Activated naive CD4-positive, alpha-beta T cell treated with anti-CD3 and anti-CD28 coated beads, Interleukin-2, amount 10 ng/mL, durations not matched to agents 7 days and 5 days (primary cell): ENCODE data around the gene DDR2.

ENCODE experiments used
- CTCF ChIA-PET: fragments of 350-600 bp; sonication (Branson Sonifier 250); formaldehyde crosslinking; loops from one replicate; lab custom pipeline; 2021; ENCODE audit warnings: antibody characterized with exemption; lab: Charles Lee
- DNase-seq: peaks from one replicate; pipeline ENCODE4 v3.0.0-alpha.2; 2020
- H3K27ac Mint-ChIP-seq: one replicate; pipeline ENCODE4 v1.8.0; 2021; ENCODE audit warnings: mild to moderate bottlenecking, moderate library complexity, mixed read lengths
- H3K27me3 Mint-ChIP-seq: one replicate; pipeline ENCODE4 v1.8.0; 2021; ENCODE audit warnings: mild to moderate bottlenecking, mixed read lengths
- H3K36me3 Mint-ChIP-seq: one replicate; pipeline ENCODE4 v1.8.0; 2021; ENCODE audit warnings: mixed read lengths
- H3K4me1 Mint-ChIP-seq: one replicate; pipeline ENCODE4 v1.8.0; 2021; ENCODE audit warnings: mixed read lengths
- H3K4me3 Mint-ChIP-seq: one replicate; pipeline ENCODE4 v1.8.0; 2021; ENCODE audit warnings: mild to moderate bottlenecking, moderate library complexity, mixed read lengths
- H3K9me3 Mint-ChIP-seq: one replicate; pipeline ENCODE4 v1.8.0; 2021; ENCODE audit warnings: mixed read lengths

The DDR2 gene

GRCh38 chr1:162689745-162690671 lies 57.7 kb downstream of the DDR2 start:
- Mint-ChIP-seq H3K36me3 (no peaks in the 10 kb centered on the region), H3K27ac (no peak overlapping the region), H3K9me3 (no peaks in the 10 kb centered on the region), H3K4me1 (no peaks in the 10 kb centered on the region), H3K27me3 (no peaks in the 10 kb centered on the region), H3K4me3 (no peak overlapping the region)
- CTCF ChIA-PET, result no interaction called here
- DNase-seq, result no peak

- Mint-ChIP-seq H3K27me3 (no peaks in the 10 kb centered on the region), H3K4me3 (no peak overlapping the region), H3K4me1 (no peaks in the 10 kb centered on the region), H3K36me3 (no peaks in the 10 kb centered on the region), H3K9me3 (no peaks in the 10 kb centered on the region), H3K27ac (no peak overlapping the region)
- DNase-seq, result no peak
- CTCF ChIA-PET, result no interaction called here
These were observed 58.6 kb downstream of the DDR2 start for GRCh38 chr1:162690672-162691434.

- DNase-seq, result no peak
- no peak overlapping the region for H3K4me3 Mint-ChIP-seq
- H3K36me3 Mint-ChIP-seq, result no peaks in the 10 kb centered on the region
- CTCF ChIA-PET, result no interaction called here
- H3K9me3 Mint-ChIP-seq, result no peaks in the 10 kb centered on the region
- no peaks in the 10 kb centered on the region for H3K4me1 Mint-ChIP-seq
- no peak overlapping the region for H3K27ac Mint-ChIP-seq
- H3K27me3 Mint-ChIP-seq, result peaks cover 3% of the 10 kb centered on the region
These were observed 59.8 kb downstream of the DDR2 start for GRCh38 chr1:162691999-162692575.

- no peak overlapping the region for H3K27ac Mint-ChIP-seq
- peaks cover 3% of the 10 kb centered on the region for H3K27me3 Mint-ChIP-seq
- CTCF ChIA-PET, result no interaction called here
- no peaks in the 10 kb centered on the region for H3K36me3 Mint-ChIP-seq
- no peak for DNase-seq
- no peaks in the 10 kb centered on the region for H3K4me1 Mint-ChIP-seq
- H3K9me3 Mint-ChIP-seq, result no peaks in the 10 kb centered on the region
- H3K4me3 Mint-ChIP-seq, result no peak overlapping the region
These were observed 62.6 kb downstream of the DDR2 start for GRCh38 chr1:162694911-162695310.

- DNase-seq, result no peak
- no peaks in the 10 kb centered on the region for H3K9me3 Mint-ChIP-seq
- no peaks in the 10 kb centered on the region for H3K36me3 Mint-ChIP-seq
- no peak overlapping the region for H3K4me3 Mint-ChIP-seq
- H3K4me1 Mint-ChIP-seq, result no peaks in the 10 kb centered on the region
- H3K27me3 Mint-ChIP-seq, result peaks cover 3% of the 10 kb centered on the region
- H3K27ac Mint-ChIP-seq, result no peak overlapping the region
- CTCF ChIA-PET, result no interaction called here
These were observed 63.4 kb downstream of the DDR2 start for GRCh38 chr1:162695687-162696086.

- no peaks in the 10 kb centered on the region for H3K4me1 Mint-ChIP-seq
- H3K36me3 Mint-ChIP-seq, result no peaks in the 10 kb centered on the region
- H3K27me3 Mint-ChIP-seq, result peaks cover 3% of the 10 kb centered on the region
- CTCF ChIA-PET, result no interaction called here
- no peaks in the 10 kb centered on the region for H3K9me3 Mint-ChIP-seq
- no peak overlapping the region for H3K4me3 Mint-ChIP-seq
- H3K27ac Mint-ChIP-seq, result no peak overlapping the region
- DNase-seq, result no peak
These were observed 64.1 kb downstream of the DDR2 start for GRCh38 chr1:162696286-162696862.

DNA sequence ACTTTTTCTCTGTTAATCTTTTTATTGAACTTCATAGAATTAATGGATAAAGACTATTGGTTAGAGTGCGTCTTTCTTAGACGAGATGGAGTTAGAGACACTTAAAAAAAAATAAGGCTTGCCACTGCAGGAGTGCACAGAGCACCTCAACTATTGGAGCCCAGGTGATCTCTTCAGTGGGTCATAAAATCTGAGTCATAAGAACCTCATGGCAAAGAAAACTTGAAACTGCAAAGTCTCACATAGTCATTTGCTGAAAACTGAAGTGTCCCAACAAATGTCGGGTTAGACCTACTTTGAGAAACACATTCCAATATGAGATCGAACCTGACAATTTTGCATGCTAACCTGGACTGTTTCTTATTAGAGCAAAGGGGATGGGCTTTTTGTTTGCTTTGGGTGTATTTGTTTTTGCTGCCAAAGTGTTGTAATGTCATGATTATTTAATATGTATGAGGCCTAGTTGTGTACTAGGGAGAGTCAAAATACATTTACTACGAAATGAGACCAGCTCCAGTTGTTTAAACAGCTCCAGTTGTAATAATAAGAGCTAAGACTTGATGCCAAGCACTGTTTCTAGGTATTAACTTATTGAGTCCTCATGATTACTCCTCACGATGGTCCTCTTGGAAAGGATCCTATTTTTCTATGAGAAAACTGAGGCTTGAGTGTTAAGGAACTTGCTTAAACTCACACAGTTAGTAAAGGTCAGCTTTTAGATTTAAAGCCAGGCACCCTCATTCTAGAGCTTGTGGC lies 65.1 kb downstream of the DDR2 start:
- CTCF ChIA-PET, result no interaction called here
- no peaks in the 10 kb centered on the region for H3K9me3 Mint-ChIP-seq
- peaks cover 3% of the 10 kb centered on the region for H3K27me3 Mint-ChIP-seq
- no peak overlapping the region for H3K27ac Mint-ChIP-seq
- DNase-seq, result no peak
- no peak overlapping the region for H3K4me3 Mint-ChIP-seq
- no peaks in the 10 kb centered on the region for H3K36me3 Mint-ChIP-seq
- no peaks in the 10 kb centered on the region for H3K4me1 Mint-ChIP-seq

- no peak for DNase-seq
- CTCF ChIA-PET, result interaction anchor here (1.7 kb wide), 1 partner anchor 23 kb away, joined by 4 read pairs; no protein-coding TSS in a partner anchor
- Mint-ChIP-seq H3K36me3 (no peaks in the 10 kb centered on the region), H3K4me1 (no peaks in the 10 kb centered on the region), H3K27ac (no peak overlapping the region), H3K4me3 (no peak overlapping the region), H3K27me3 (peaks cover 3% of the 10 kb centered on the region), H3K9me3 (no peaks in the 10 kb centered on the region)
These were observed 67.1 kb downstream of the DDR2 start for GRCh38 chr1:162699366-162699765.

DNA sequence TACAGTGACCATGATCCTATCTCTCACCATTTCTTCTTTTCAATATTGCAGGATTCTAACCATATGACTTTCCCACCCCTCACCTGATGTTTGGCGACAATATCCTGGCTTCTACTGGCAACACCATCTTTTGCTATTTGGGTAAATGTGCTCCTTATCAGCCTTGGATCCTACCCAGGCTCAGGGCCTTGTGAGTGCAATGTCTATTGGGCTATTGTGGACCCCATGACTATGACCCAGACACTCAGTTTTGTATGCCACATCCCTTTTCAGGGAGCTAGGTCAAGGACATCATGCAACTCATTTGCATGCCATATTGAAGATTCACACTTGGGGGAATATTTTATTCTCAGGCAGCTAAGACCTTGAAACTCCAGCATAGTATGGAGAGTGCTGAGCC lies 67.9 kb downstream of the DDR2 start:
- DNase-seq, result no peak
- CTCF ChIA-PET, result interaction anchor here (1.7 kb wide), 1 partner anchor 24 kb away, joined by 4 read pairs; no protein-coding TSS in a partner anchor
- Mint-ChIP-seq H3K9me3 (no peaks in the 10 kb centered on the region), H3K27me3 (peaks cover 3% of the 10 kb centered on the region), H3K27ac (no peak overlapping the region), H3K36me3 (no peaks in the 10 kb centered on the region), H3K4me1 (no peaks in the 10 kb centered on the region), H3K4me3 (no peak overlapping the region)

- H3K27ac Mint-ChIP-seq, result no peak overlapping the region
- peaks cover 3% of the 10 kb centered on the region for H3K27me3 Mint-ChIP-seq
- H3K36me3 Mint-ChIP-seq, result no peaks in the 10 kb centered on the region
- no peak for DNase-seq
- CTCF ChIA-PET, result no interaction called here
- no peak overlapping the region for H3K4me3 Mint-ChIP-seq
- H3K9me3 Mint-ChIP-seq, result no peaks in the 10 kb centered on the region
- no peaks in the 10 kb centered on the region for H3K4me1 Mint-ChIP-seq
These were observed 69.0 kb downstream of the DDR2 start for GRCh38 chr1:162701286-162701685.

GRCh38 chr1:162702628-162703027 lies 70.4 kb downstream of the DDR2 start:
- no peak for DNase-seq
- CTCF ChIA-PET, result no interaction called here
- H3K9me3 Mint-ChIP-seq, result no peaks in the 10 kb centered on the region
- H3K4me1 Mint-ChIP-seq, result no peaks in the 10 kb centered on the region
- no peaks in the 10 kb centered on the region for H3K27me3 Mint-ChIP-seq
- H3K4me3 Mint-ChIP-seq, result no peak overlapping the region
- H3K36me3 Mint-ChIP-seq, result no peaks in the 10 kb centered on the region
- no peak overlapping the region for H3K27ac Mint-ChIP-seq

GRCh38 chr1:162703708-162704107 lies 71.4 kb downstream of the DDR2 start:
- Mint-ChIP-seq H3K36me3 (no peaks in the 10 kb centered on the region), H3K27ac (no peak overlapping the region), H3K27me3 (no peaks in the 10 kb centered on the region), H3K9me3 (no peaks in the 10 kb centered on the region), H3K4me1 (no peaks in the 10 kb centered on the region), H3K4me3 (no peak overlapping the region)
- DNase-seq, result no peak
- CTCF ChIA-PET, result no interaction called here

DNA sequence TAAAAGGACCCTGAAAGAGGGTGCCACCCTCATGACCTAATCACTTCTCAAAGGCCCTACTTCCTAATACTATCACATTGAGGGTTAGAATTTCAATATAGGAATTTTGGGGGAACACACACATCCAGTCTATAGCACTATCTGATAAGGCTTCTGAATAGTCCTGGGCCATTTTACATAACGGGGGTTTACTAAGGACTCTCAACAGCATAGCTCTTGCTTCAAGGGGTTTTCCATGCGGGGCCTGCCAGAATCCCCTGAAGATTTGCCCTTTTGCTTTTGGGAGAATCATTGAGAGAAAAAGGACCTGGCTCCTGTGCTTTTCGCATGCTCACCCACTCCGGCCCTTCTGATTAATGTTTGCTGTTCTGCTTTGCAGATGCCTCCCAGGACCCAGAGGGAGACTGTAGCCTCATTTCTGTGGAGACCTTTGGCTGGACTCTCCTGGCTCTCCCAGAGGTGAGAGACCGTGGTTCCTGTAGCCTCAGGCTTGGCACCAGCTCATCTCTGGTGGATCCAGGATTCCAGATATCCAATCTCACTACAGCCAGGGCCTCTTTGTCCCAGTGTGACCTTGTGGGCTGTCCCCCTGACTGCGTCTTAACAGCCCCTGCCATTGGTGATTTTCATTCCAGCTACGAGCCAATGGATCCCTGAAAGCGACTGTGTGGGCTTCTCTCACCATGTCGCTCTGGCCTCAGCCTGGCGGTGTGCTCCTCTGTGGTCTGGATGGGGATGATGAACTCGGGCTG lies 72.6 kb downstream of the DDR2 start:
- Mint-ChIP-seq H3K27me3 (peaks cover 5% of the 10 kb centered on the region), H3K9me3 (no peaks in the 10 kb centered on the region), H3K4me1 (no peaks in the 10 kb centered on the region), H3K36me3 (no peaks in the 10 kb centered on the region), H3K27ac (no peak overlapping the region), H3K4me3 (no peak overlapping the region)
- CTCF ChIA-PET, result no interaction called here
- DNase-seq, result no peak
